K562 (cell line): ENCODE data around the gene ERO1B. TPM values are rescaled to one million over a fixed set of nuclear protein-coding genes. Genes with fewer than 3 reads are reported as not detected.
A peak's percentile ranks its signal among the peaks of the same experiment; 100 is the strongest.

ENCODE experiments used
- FOXK1 ChIP-seq: sonication (generic); formaldehyde crosslinking; IDR thresholded peaks from 2 replicates; pipeline ENCODE4 v1.8.0; 2022; ENCODE audit warnings: missing genetic modification reagents, mild to moderate bottlenecking, borderline replicate concordance
- JUN ChIP-seq, 2 experiments: sonication (generic) in 1 of 2; formaldehyde crosslinking in 1 of 2; IDR thresholded peaks; 2 replicates each; pipeline versions ENCODE4 v1.6.1 to v1.8.0; 2012 to 2022; ENCODE audit warnings: borderline replicate concordance in 2 of 2, mild to moderate bottlenecking in 2 of 2, improper control_type of control experiment in 1 of 2, low read depth in 1 of 2, low read length in 1 of 2, missing genetic modification reagents in 1 of 2
- MAZ ChIP-seq, 2 experiments: fragments of 450-650 bp in 1 of 2; sonication (generic) in 1 of 2; formaldehyde crosslinking; IDR thresholded peaks in 1 of 2; conservative IDR thresholded peaks in 1 of 2; 2 replicates each; pipeline versions ENCODE4 v1.4.0 to v1.5.0; 2020; ENCODE audit warnings: mild to moderate bottlenecking in 1 of 2, missing genetic modification reagents in 1 of 2
- SRSF7 ChIP-seq: fragments of 200-400 bp; formaldehyde crosslinking; optimal IDR thresholded peaks from 2 replicates; pipeline ENCODE3; 2017; ENCODE audit warnings: mild to moderate bottlenecking, low read depth, low read length
- TBL1XR1 ChIP-seq, 2 experiments: IDR thresholded peaks; 2 replicates each; pipeline ENCODE4 v1.6.1; 2012; ENCODE audit warnings: improper control_type of control experiment in 2 of 2, low read length in 2 of 2, mild to moderate bottlenecking in 1 of 2
- TEAD2 ChIP-seq: fragments of 450-650 bp; IDR thresholded peaks from 2 replicates; pipeline ENCODE4 v1.6.1; 2016; ENCODE audit warnings: missing genetic modification characterization, control low read depth, missing compliant biosample characterization
- USF2 ChIP-seq: sonication (generic); formaldehyde crosslinking; IDR thresholded peaks from 2 replicates; pipeline ENCODE4 v1.5.0; 2020; ENCODE audit warnings: missing genetic modification reagents
- XRCC4 ChIP-seq: IDR thresholded peaks from one replicate; pipeline ENCODE4 v1.6.1; 2011; ENCODE audit not compliant: insufficient read depth, insufficient read length; ENCODE audit errors: extremely low read depth
- ZNF124 ChIP-seq: sonication (generic); formaldehyde crosslinking; IDR thresholded peaks from 2 replicates; pipeline ENCODE4 v1.8.1; 2022; ENCODE audit warnings: missing genetic modification reagents
- ZNF766 ChIP-seq: fragments of 200-800 bp; sonication (Bioruptor generic); conservative IDR thresholded peaks from 2 replicates; pipeline ENCODE4 v1.6.1; 2016; ENCODE audit warnings: missing genetic modification characterization, missing compliant biosample characterization
- polyA plus RNA-seq, 8 experiments: library from polyadenylated mRNA; depleted of rRNA in 4 of 8; stranded (reverse) in 5 of 8; unstranded in 3 of 8; fragments of >200 nt; fragmentation: Nextera tagmentation in 2 of 8; fragmentation: Illumina TruSeq in 1 of 8; extraction: Ambion mirVana in 2 of 8; extraction: Trizol in 1 of 8; gene quantifications; 2 replicates each; pipeline versions ENCODE4 v1.2.1 to v1.2.3, GENCODE V29; 2011 to 2014; ENCODE audit warnings: inconsistent platforms in 1 of 8, missing spikeins in 1 of 8
- total RNA-seq, 7 experiments: library from RNA; depleted of rRNA in 6 of 7; stranded (reverse); fragments of >200 nt in 6 of 7; fragmentation: Illumina TruSeq in 2 of 7; extraction: Trizol in 2 of 7; gene quantifications; 2 replicates each; pipeline versions ENCODE4 v1.2.1 to v1.2.3, GENCODE V29; 2011 to 2021; ENCODE audit warnings: low replicate concordance in 1 of 7
- TF ChIP-seq, protein P1 (sequence below): fragments of 450-650 bp; formaldehyde crosslinking; IDR thresholded peaks from 2 replicates; pipeline ENCODE4 v1.4.0; 2020; ENCODE audit warnings: mild to moderate bottlenecking, moderate library complexity
- TF ChIP-seq, protein P2 (sequence below): sonication (generic); formaldehyde crosslinking; IDR thresholded peaks from 2 replicates; pipeline ENCODE4 v1.8.0; 2023; ENCODE audit warnings: missing genetic modification reagents, mild to moderate bottlenecking, borderline replicate concordance
- TF ChIP-seq, protein P3 (sequence below), 2 experiments: fragments of 450-650 bp in 1 of 2; sonication (generic) in 1 of 2; formaldehyde crosslinking; conservative IDR thresholded peaks; 2 replicates each; pipeline versions ENCODE4 v1.4.0 to v1.8.1; 2020 to 2022; ENCODE audit warnings: mild to moderate bottlenecking in 1 of 2, missing genetic modification reagents in 1 of 2

ERO1B gene
- total and polyA plus RNA-seq, 9 of the 15 experiments (the other 6 are each of a cell fraction or from before 2014, with no cell fraction given): 0.59 to 6.4 (median 4.2) TPM

- TF ChIP-seq XRCC4: no peak
- no peak for TF ChIP-seq ZNF124 (CRISPR knock-in tag)
- peak; percentile 63; the same call in 1 of the 2 replicates for TF ChIP-seq FOXK1 (CRISPR knock-in tag)
- no peak for TF ChIP-seq TEAD2
- TF ChIP-seq JUN (IDR thresholded peaks at IDR 0.05; ENCODE audit: borderline replicate concordance, low read depth, low read length): no peak
- no peak for TF ChIP-seq JUN (CRISPR knock-in tag; IDR thresholded peaks at IDR 0.05; ENCODE audit: borderline replicate concordance)
- peak; percentile 96 to 97 for TF ChIP-seq MAZ (CRISPR knock-in tag; conservative IDR thresholded peaks at IDR 0.05 in 1 of 2, IDR thresholded peaks at IDR 0.05 in 1 of 2)
- TF ChIP-seq, protein P1, sequence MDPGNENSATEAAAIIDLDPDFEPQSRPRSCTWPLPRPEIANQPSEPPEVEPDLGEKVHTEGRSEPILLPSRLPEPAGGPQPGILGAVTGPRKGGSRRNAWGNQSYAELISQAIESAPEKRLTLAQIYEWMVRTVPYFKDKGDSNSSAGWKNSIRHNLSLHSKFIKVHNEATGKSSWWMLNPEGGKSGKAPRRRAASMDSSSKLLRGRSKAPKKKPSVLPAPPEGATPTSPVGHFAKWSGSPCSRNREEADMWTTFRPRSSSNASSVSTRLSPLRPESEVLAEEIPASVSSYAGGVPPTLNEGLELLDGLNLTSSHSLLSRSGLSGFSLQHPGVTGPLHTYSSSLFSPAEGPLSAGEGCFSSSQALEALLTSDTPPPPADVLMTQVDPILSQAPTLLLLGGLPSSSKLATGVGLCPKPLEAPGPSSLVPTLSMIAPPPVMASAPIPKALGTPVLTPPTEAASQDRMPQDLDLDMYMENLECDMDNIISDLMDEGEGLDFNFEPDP (CRISPR knock-in tag): no peak
- TF ChIP-seq ZNF766 (CRISPR knock-in tag): no peak; the same call in 1 of the 2 replicates
- TF ChIP-seq, protein P2, sequence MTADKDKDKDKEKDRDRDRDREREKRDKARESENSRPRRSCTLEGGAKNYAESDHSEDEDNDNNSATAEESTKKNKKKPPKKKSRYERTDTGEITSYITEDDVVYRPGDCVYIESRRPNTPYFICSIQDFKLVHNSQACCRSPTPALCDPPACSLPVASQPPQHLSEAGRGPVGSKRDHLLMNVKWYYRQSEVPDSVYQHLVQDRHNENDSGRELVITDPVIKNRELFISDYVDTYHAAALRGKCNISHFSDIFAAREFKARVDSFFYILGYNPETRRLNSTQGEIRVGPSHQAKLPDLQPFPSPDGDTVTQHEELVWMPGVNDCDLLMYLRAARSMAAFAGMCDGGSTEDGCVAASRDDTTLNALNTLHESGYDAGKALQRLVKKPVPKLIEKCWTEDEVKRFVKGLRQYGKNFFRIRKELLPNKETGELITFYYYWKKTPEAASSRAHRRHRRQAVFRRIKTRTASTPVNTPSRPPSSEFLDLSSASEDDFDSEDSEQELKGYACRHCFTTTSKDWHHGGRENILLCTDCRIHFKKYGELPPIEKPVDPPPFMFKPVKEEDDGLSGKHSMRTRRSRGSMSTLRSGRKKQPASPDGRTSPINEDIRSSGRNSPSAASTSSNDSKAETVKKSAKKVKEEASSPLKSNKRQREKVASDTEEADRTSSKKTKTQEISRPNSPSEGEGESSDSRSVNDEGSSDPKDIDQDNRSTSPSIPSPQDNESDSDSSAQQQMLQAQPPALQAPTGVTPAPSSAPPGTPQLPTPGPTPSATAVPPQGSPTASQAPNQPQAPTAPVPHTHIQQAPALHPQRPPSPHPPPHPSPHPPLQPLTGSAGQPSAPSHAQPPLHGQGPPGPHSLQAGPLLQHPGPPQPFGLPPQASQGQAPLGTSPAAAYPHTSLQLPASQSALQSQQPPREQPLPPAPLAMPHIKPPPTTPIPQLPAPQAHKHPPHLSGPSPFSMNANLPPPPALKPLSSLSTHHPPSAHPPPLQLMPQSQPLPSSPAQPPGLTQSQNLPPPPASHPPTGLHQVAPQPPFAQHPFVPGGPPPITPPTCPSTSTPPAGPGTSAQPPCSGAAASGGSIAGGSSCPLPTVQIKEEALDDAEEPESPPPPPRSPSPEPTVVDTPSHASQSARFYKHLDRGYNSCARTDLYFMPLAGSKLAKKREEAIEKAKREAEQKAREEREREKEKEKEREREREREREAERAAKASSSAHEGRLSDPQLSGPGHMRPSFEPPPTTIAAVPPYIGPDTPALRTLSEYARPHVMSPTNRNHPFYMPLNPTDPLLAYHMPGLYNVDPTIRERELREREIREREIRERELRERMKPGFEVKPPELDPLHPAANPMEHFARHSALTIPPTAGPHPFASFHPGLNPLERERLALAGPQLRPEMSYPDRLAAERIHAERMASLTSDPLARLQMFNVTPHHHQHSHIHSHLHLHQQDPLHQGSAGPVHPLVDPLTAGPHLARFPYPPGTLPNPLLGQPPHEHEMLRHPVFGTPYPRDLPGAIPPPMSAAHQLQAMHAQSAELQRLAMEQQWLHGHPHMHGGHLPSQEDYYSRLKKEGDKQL (CRISPR knock-in tag): no peak; the same call in 1 of the 2 replicates
- no peak for TF ChIP-seq SRSF7
- TF ChIP-seq, protein P3, sequence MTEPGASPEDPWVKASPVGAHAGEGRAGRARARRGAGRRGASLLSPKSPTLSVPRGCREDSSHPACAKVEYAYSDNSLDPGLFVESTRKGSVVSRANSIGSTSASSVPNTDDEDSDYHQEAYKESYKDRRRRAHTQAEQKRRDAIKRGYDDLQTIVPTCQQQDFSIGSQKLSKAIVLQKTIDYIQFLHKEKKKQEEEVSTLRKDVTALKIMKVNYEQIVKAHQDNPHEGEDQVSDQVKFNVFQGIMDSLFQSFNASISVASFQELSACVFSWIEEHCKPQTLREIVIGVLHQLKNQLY (CRISPR knock-in tag; conservative IDR thresholded peaks at IDR 0.05): peak; percentile 68 to 72; a peak in 1 of 4 replicates
- TF ChIP-seq USF2: 0 out of 2 replicates have a peak, but pooled peaks have one; percentile 1
- TF ChIP-seq TBL1XR1 (IDR thresholded peaks at IDR 0.05; ENCODE audit: low read length in 2 of 2): 0 out of 4 replicates have a peak, but pooled peaks of 1 of the 2 experiments have one; percentile 30
Measured at GRCh38 chr1:236281654-236282424, at the start of gene ERO1B (continued).
